Keratinocyte (primary cell): ENCODE measurements around the gene FRA10AC1. TPM values are rescaled to one million over a fixed set of nuclear protein-coding genes. Genes with fewer than 3 reads are reported as not detected.

ENCODE experiments used
- DNase-seq: peaks from one replicate; pipeline ENCODE4 v3.0.0-alpha.2; 2011; ENCODE audit warnings: low read depth, missing footprints, low spot score
- FAIRE-seq: peaks from 2 replicates; lab custom pipeline; 2011; peaks lifted over from hg19 to GRCh38; lab: Jason Lieb, UNC
- H2AFZ ChIP-seq: 2 replicates; pipeline ENCODE4 v1.6.0; 2012; ENCODE audit warnings: low read length, control low read depth, inconsistent platforms; ENCODE audit not compliant: control insufficient read depth
- H3K27ac ChIP-seq: 2 replicates; pipeline ENCODE4 v1.5.1; 2011; ENCODE audit warnings: low read length; ENCODE audit not compliant: control insufficient read depth, insufficient read depth
- H3K27me3 ChIP-seq: 3 replicates; pipeline ENCODE4 v1.6.0; 2011; ENCODE audit warnings: low read length; ENCODE audit not compliant: control insufficient read depth, insufficient read depth; ENCODE audit errors: extremely low read depth
- H3K36me3 ChIP-seq, 2 experiments: 2 replicates in 1 of 2; 3 replicates in 1 of 2; pipeline ENCODE4 v1.5.1; 2011; ENCODE audit warnings: low read length in 2 of 2, mild to moderate bottlenecking in 1 of 2; ENCODE audit not compliant: control insufficient read depth in 2 of 2, insufficient read depth in 2 of 2; ENCODE audit errors: extremely low read depth in 1 of 2
- H3K4me1 ChIP-seq: 3 replicates; pipeline ENCODE4 v1.5.1; 2011; ENCODE audit warnings: low read length; ENCODE audit not compliant: control insufficient read depth, insufficient read depth; ENCODE audit errors: extremely low read depth
- H3K4me2 ChIP-seq: 3 replicates; pipeline ENCODE4 v1.6.0; 2011; ENCODE audit warnings: low read depth, low read length; ENCODE audit not compliant: control insufficient read depth, insufficient read depth; ENCODE audit errors: extremely low read depth
- H3K4me3 ChIP-seq, 3 experiments: fragments of 200-600 bp in 1 of 3; sonication (generic) in 1 of 3; 2 replicates in 2 of 3; 3 replicates in 1 of 3; pipeline ENCODE4 v1.5.1; 2011 to 2016; ENCODE audit warnings: low read length in 3 of 3, mild to moderate bottlenecking in 3 of 3, control low read depth in 2 of 3, inconsistent platforms in 1 of 3, low read depth in 1 of 3, mixed read lengths in 1 of 3, mixed run types in 1 of 3, moderate library complexity in 1 of 3; ENCODE audit not compliant: control insufficient read depth in 2 of 3, insufficient read depth in 2 of 3; ENCODE audit errors: extremely low read depth in 1 of 3
- H3K79me2 ChIP-seq: 2 replicates; pipeline ENCODE4 v1.6.0; 2012; ENCODE audit warnings: low read length; ENCODE audit not compliant: control insufficient read depth, insufficient read depth
- H3K9ac ChIP-seq: 3 replicates; pipeline ENCODE4 v1.6.0; 2011; ENCODE audit warnings: low read length; ENCODE audit not compliant: control insufficient read depth, insufficient read depth; ENCODE audit errors: extremely low read depth
- H3K9me1 ChIP-seq: 3 replicates; pipeline ENCODE4 v1.6.0; 2011; ENCODE audit warnings: low read length; ENCODE audit not compliant: control insufficient read depth, insufficient read depth; ENCODE audit errors: extremely low read depth
- H3K9me3 ChIP-seq: 2 replicates; pipeline ENCODE4 v1.5.1; 2012; ENCODE audit warnings: low read depth, low read length; ENCODE audit not compliant: control insufficient read depth
- H4K20me1 ChIP-seq: 3 replicates; pipeline ENCODE4 v1.6.0; 2011; ENCODE audit warnings: low read length; ENCODE audit not compliant: control insufficient read depth, insufficient read depth; ENCODE audit errors: extremely low read depth
- EZH2 ChIP-seq: IDR thresholded peaks from one replicate; pipeline ENCODE4 v1.6.1; 2012; ENCODE audit warnings: inconsistent platforms, mild to moderate bottlenecking, low read length, moderate library complexity
- dilution Hi-C: fragments of 300-500 bp; cut with MboI; formaldehyde crosslinking; loops from one replicate; pipeline ENCODE4 v1.7.0; 2020; ENCODE audit warnings: low sequenced_read_pairs; ENCODE audit not compliant: extremely low pct_ligation_motif_present
- polyA plus RNA-seq, 5 experiments: library from polyadenylated mRNA; depleted of rRNA in 3 of 5; stranded (reverse) in 3 of 5; stranded (forward) in 1 of 5; unstranded in 1 of 5; fragments of >200 nt; gene quantifications; 1 replicate in 1 of 5; 2 replicates in 3 of 5; 3 replicates in 1 of 5; pipeline versions ENCODE4 v1.2.1 to v1.2.3, GENCODE V29; 2011 to 2012; ENCODE audit warnings: missing spikeins in 2 of 5, low read depth in 1 of 5, low replicate concordance in 1 of 5
- TF ChIP-seq, protein P1 (sequence below), 3 experiments: IDR thresholded peaks in 1 of 3; conservative IDR thresholded peaks in 1 of 3; optimal IDR thresholded peaks in 1 of 3; 2 replicates in 2 of 3; 3 replicates in 1 of 3; pipeline versions ENCODE3 to v1.5.1; 2011; ENCODE audit warnings: low read length in 3 of 3, mild to moderate bottlenecking in 3 of 3, moderate library complexity in 2 of 3, control low read depth in 1 of 3, inconsistent platforms in 1 of 3; ENCODE audit not compliant: insufficient read depth in 2 of 3; ENCODE audit errors: extremely low read depth in 1 of 3

FRA10AC1 gene
- polyA plus RNA-seq, 1 donor (not counting 4 experiments of a cell fraction or from before 2014, with no cell fraction given): 12.8 TPM

DNA sequence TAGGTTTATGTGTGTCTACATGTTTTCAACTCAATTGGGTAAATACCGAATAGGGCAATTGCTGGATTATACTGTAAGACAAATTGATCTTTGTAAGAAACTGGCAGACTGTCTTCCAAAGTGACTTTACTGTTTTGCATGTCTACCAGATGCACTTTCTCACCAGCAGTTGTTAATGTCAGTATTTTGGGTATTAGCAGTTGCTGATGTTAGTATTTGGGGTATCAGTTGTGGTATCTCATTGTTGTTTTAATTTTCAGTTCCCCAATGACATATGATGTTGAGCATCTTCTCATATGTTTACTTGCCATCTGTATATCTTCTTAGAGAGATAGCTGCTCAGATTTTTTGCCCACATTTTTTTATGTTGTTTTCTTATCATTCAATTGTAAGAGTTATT, 79.5 kb downstream of the FRA10AC1 start:
- H3K4me2 ChIP-seq: no peak overlapping the region
- H3K27ac ChIP-seq: no peak overlapping the region
- H4K20me1 ChIP-seq: no peaks in the 10 kb centered on the region
- no peak for DNase-seq
- no peaks in the 10 kb centered on the region for H3K9me1 ChIP-seq
- dilution Hi-C loops: no loop called here
- H3K4me1 ChIP-seq: no peaks in the 10 kb centered on the region
- H3K79me2 ChIP-seq: no peaks in the 10 kb centered on the region
- H3K27me3 ChIP-seq: no peaks in the 10 kb centered on the region
- H3K4me3 ChIP-seq: no peak overlapping the region
- no peaks in the 10 kb centered on the region for H3K9me3 ChIP-seq
- no peak overlapping the region for H2AFZ ChIP-seq
- H3K36me3 ChIP-seq: no peaks in the 10 kb centered on the region
- FAIRE-seq: no peak
- H3K9ac ChIP-seq: no peak overlapping the region
- TF ChIP-seq, protein P1, sequence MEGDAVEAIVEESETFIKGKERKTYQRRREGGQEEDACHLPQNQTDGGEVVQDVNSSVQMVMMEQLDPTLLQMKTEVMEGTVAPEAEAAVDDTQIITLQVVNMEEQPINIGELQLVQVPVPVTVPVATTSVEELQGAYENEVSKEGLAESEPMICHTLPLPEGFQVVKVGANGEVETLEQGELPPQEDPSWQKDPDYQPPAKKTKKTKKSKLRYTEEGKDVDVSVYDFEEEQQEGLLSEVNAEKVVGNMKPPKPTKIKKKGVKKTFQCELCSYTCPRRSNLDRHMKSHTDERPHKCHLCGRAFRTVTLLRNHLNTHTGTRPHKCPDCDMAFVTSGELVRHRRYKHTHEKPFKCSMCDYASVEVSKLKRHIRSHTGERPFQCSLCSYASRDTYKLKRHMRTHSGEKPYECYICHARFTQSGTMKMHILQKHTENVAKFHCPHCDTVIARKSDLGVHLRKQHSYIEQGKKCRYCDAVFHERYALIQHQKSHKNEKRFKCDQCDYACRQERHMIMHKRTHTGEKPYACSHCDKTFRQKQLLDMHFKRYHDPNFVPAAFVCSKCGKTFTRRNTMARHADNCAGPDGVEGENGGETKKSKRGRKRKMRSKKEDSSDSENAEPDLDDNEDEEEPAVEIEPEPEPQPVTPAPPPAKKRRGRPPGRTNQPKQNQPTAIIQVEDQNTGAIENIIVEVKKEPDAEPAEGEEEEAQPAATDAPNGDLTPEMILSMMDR (optimal IDR thresholded peaks at IDR 0.05 in 1 of 3, IDR thresholded peaks at IDR 0.05 in 1 of 3, conservative IDR thresholded peaks at IDR 0.05 in 1 of 3; ENCODE audit: extremely low read depth in 1 of 3, insufficient read depth in 2 of 3, low read length in 3 of 3): no peak
- no peak for TF ChIP-seq EZH2

DNA sequence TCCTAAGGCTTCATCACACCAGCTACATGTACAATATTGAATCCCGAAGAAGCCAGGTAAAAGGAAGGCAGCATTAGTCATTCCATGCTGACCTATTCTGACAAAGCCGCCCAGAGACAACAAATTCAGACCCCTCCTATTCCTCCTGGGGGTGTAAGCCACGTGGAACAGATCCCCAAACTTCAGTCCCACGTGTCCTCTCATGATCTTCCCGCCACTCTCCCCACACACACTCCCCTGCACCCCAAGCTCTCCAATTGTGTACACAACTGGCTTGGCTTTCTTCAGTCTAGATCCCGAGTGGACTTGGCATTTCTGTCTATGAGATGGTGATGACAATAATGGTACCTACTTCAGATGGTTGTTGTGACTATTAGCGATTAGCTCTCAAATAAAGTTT, 81.5 kb downstream of the FRA10AC1 start:
- no peak overlapping the region for H3K27ac ChIP-seq
- no peaks in the 10 kb centered on the region for H3K27me3 ChIP-seq
- no peak overlapping the region for H3K4me3 ChIP-seq
- H3K9ac ChIP-seq: no peak overlapping the region
- no peaks in the 10 kb centered on the region for H3K9me1 ChIP-seq
- no peak for TF ChIP-seq EZH2
- TF ChIP-seq, protein P1 (optimal IDR thresholded peaks at IDR 0.05 in 1 of 3, IDR thresholded peaks at IDR 0.05 in 1 of 3, conservative IDR thresholded peaks at IDR 0.05 in 1 of 3; ENCODE audit: extremely low read depth in 1 of 3, insufficient read depth in 2 of 3, low read length in 3 of 3): no peak
- no peaks in the 10 kb centered on the region for H3K79me2 ChIP-seq
- no peaks in the 10 kb centered on the region for H3K9me3 ChIP-seq
- dilution Hi-C loops: no loop called here
- H3K4me1 ChIP-seq: no peaks in the 10 kb centered on the region
- H4K20me1 ChIP-seq: no peaks in the 10 kb centered on the region
- H3K36me3 ChIP-seq: no peaks in the 10 kb centered on the region
- FAIRE-seq (no peak), DNase-seq (no peak)
- no peak overlapping the region for H2AFZ ChIP-seq
- H3K4me2 ChIP-seq: no peak overlapping the region

Other genes with a start within 250 kb of the FRA10AC1 start
- 174 to 276 TPM (median 232 TPM) in 3 replicates for gene MYOF, start 220.3 kb downstream of the FRA10AC1 start, polyA plus RNA-seq
- gene CEP55, start 206.0 kb downstream of the FRA10AC1 start, polyA plus RNA-seq: 3.2 to 25.4 TPM (median 17.7 TPM) in 3 replicates
- gene FFAR4, start 135.9 kb downstream of the FRA10AC1 start, polyA plus RNA-seq: not detected in 3 replicates
- gene RBP4, start 101.4 kb downstream of the FRA10AC1 start, polyA plus RNA-seq: not detected in 3 replicates
- gene PDE6C, start 90.1 kb downstream of the FRA10AC1 start, polyA plus RNA-seq: not detected in 3 replicates
- gene LGI1, start 55.3 kb upstream of the FRA10AC1 start, polyA plus RNA-seq: not detected in 3 replicates
- 3.8 to 5.9 TPM (median 4.7 TPM) in 3 replicates for gene SLC35G1, start 191.4 kb upstream of the FRA10AC1 start, polyA plus RNA-seq